Measurements from ENCODE around the gene MDH1B. TPM values are rescaled to one million over a fixed set of nuclear protein-coding genes. Genes with fewer than 3 reads are reported as not detected.

Gene MDH1B
- total RNA-seq, 1 experiment from 2014 or later = 1.9 TPM

GRCh38 chr2:206696910-206697309, 68.2 kb downstream of the MDH1B start:
- DNase-seq (ENCODE audit: low spot score) = no peak
- CTCF ChIA-PET = no interaction called here

More at GRCh38 chr2:206696910-206697309, 68.2 kb downstream of the MDH1B start:
- no peaks in the 10 kb centered on the region for H3K9me3 Mint-ChIP-seq
- no peak overlapping the region for H3K4me3 Mint-ChIP-seq
- no peak overlapping the region for H3K27ac Mint-ChIP-seq
- no peaks in the 10 kb centered on the region for H3K36me3 Mint-ChIP-seq
- H3K4me1 Mint-ChIP-seq = no peaks in the 10 kb centered on the region
- TF ChIP-seq IRF1 (CRISPR knock-in tag; IDR thresholded peaks at IDR 0.05) (no peak), ATF6 (CRISPR knock-in tag; IDR thresholded peaks at IDR 0.05) (no peak), ZNF425 (CRISPR knock-in tag; conservative IDR thresholded peaks at IDR 0.05) (no peak), ZNF532 (CRISPR knock-in tag; IDR thresholded peaks at IDR 0.05; ENCODE audit: borderline replicate concordance) (no peak)
- POLR2A ChIA-PET = no interaction called here
- H3K27me3 Mint-ChIP-seq (ENCODE audit: low read depth) = no peaks in the 10 kb centered on the region; the same call in 1 of the 2 replicates
- no peak for ATAC-seq
